ENCODE measurements around the gene TFEB.

Gene TFEB

DNA sequence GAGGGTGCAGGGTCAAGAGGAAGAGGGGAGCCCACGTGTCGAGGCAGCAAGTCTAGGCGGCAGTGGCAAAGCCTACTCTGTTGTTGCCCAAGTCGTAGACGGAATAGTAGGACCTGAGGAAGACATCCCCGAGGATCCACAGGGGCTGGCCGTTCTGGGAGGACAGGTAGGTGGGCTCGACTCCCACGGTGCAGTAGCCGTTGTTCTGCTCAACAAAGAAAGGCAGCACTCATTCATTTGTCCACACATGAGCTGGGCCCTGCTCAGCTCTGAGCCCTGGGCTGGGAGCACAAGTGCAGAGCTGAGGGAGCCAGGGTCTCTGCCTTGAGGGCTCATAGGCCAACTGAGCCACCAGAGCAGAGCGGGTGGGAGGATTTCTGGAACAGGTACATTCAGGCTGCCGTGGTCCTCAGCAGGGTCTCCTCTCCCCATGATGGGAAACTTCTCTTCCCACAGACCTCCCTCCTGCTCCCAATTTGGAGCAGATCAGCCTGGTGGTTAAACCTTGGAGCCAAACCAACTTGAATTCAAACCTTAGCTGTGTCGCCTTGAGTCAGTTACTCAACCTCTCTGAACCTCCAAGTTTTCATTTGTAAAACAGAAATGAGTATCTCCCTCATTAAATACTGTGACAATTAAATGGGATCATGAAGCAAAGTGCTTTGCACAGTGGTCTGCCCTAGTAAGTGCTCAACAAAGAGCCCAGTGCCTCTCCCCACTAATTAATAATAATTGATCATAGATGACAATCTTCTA is 1.6 kb upstream of the TFEB start:
- DNase-seq = no peak

DNA sequence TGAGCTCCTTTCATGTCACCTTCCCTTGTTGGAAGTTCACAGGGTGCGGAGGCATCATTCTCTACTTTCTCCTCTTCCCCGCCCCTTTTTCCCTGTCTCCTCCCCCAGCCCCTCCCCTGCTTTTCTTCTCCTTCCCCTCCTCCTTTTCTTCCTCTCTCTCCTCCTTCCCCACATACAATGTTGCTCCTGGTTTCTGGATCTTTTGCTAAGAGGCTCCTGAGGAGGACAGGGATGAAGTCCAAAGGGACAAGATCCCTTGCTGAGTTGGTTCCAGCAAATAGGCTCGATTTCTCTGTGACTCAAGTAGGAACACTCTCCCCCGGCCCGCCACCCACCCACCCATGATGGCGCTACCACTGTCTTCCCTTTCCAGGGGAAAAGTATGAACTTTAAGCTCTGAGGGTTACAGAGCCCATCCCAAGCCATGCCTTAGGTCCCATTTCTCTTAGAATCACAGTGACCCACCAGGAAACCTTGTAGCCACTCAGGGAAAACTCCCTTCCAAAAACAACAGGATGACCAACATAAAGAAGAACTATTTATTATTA is 852 bp upstream of the TFEB start:
- DNase-seq = no peak

DNA sequence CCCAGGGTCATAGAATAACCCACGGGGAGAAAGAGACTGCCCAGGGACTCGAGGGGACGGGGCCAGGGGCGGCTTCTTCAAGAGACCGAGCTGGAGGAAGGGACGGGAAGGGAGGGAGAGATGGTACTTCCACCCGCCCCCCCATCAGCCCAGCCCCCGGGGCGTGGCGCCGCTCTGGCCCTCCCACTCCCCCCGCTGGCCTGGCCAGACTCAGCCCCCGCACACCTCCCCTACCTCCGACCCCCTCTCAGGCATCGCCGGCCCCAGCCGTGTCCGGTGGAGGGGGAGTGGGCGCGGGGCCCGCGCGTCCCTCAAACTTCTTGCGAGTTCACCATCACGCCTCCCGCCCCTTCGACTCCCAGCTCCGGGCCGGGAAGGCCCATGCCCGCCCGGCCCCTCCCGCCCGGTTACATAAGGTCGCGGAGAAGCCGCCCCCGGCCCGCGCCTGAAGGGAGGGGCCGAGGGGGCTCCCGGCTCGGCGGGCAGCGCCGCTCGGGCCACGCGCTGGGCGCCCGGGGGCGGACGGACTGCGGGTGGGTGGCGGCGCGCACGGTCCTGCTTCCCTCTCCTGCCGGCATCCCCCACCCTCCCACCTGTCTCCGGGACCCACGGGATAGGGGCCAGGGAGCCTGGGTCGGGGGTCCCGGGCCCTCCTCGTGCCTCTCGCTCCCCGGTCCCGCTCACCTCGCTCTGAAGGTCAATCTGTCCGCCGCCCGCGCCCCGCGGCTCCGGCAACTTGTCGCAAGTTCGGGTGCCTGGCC is 562 bp downstream of the TFEB start:
- peak; percentile 74 for DNase-seq

DNA sequence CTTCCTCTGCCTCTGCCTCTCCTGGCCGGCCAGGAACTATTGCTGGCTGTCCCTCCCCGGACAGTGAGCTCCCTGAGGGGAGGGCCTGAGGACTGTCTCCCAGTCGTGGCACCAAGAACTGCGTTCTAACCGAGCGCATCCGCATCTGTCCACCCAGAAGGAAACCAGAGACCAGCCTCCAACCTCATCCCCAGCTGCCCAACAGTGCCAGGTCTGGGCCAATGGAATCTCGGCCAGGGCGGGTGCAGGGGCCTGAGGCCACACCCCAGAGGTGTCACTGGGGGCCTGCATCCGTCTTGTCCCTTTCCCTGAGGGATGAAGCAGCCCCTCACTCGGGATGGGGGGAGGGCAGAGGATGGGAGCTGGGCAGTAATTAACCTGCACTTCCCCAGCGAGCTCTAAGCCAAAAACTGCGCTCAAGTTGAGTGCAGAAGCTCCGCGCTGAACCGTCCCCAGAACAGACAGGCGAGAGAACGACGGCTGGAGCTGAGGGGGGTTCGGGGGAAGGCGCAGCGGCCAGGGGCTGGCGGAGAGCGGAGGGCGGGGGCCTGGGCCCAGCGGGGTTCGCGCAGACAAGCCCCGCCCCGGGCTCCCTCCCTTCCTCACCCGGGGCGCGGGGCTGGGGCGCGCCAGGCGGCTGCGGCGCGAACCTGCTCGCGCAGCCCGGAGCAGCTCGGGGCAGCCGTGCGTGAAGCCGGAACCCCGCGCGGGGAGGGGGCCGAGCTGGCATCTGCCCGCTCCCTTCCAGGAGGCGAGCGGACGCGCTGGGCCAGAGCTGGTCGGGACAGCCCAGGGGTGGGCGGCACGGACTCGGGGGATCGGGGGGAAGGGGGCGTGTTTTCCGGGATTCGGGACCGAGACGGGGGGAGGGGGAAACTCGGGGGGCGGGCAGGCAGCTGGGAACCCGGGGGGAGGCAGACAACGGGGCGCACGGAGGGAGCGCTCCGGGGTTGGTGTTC is 1.4 kb downstream of the TFEB start:
- peak; percentile 70 for DNase-seq

DNA sequence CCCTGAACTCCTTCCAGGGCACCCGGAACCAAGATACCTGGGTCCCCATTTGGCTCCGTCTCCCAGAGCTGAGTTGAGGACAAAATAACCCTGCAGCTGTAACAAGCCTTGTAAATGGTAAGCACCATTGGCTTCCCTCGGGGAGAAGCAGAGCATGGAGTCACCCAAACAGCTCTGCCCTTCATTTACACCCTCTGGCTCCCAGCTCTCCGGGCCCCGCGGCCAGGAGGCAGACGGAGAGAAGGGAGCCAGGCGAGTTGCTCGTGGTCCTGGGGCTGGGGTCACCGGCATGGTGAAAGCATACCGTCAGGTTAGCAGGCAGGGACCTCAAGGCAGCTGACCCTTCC is 2.1 kb downstream of the TFEB start:
- no peak for DNase-seq

DNA sequence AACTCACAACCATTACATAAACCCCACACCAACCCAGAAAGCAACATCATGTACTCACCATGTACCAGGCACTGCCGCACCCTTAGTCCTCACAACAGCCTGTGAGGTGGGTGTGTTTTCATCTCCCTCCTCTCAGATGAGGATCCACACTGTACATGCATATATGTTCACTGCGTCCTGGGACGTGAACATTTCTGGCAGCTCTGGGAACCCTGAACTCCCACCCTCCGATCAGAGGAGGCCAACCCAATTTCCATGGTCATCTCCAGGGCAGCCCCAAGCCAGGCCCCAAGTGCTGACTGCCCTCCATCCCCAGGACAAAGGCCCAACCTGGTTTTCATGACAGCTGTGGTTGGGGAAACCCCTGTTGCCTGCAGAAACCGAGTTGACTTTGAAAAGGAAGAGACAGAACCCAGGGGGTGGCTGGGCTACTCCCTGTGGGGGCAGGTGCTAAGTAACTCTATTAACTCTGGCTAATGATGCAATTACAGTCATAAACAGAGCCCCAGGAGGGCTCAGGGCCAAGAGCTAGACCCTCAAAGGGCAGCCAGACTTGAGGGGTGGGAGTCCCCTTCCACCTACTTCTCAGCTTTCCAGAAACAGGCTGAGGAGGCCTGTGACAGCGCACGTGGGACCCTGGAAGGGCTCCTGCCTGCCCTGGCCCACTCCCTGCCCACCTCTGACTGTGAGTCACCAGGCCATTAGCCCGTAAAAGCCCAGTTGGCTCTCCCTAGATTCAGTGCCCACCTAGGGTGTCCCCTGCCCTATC is 2.6 kb downstream of the TFEB start:
- peak; percentile 33 for DNase-seq

DNA sequence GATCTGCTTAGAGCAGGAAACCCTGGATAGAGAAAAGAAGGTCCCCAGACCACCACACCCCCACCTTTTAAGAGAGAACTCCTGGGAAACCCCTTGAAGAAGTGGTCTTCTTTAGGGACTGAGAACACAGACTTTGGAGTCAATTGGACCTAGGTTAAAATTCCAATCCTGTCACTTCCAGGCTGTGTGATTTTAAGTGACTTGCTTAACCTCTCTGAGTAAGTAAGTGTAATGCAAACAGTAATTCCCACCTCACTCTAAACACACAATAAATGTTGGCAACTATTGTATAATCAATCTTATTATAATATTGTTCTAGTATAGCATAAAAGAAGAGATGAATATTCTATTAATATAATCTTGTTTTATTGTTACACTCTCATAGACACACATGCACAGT is 3.3 kb downstream of the TFEB start:
- DNase-seq = no peak

DNA sequence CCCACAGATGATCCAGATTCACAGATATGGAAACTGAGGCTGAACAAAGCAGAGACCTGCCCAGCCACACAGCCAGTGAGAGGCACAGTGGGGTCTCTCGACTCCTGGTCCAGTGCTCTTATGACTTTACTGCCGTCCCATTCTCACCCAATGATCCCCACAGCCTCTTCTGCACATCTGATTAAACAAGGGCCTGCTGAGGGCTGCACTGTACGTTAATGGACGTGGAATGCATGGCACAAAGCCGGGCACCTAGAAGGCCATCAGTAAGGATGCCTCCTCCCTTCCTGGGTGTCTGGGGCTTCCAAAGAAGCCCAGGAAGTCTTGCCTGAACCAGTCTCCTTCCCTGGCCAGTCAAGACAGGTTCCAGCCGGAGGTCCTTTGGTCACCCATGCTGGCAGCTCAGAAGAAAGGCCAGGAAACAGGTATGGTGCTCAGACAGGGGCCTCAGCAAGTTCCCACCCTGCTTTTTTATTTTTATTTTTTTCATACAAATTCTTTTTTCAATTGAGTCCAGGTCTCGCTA is 3.8 kb downstream of the TFEB start:
- no peak for DNase-seq

DNA sequence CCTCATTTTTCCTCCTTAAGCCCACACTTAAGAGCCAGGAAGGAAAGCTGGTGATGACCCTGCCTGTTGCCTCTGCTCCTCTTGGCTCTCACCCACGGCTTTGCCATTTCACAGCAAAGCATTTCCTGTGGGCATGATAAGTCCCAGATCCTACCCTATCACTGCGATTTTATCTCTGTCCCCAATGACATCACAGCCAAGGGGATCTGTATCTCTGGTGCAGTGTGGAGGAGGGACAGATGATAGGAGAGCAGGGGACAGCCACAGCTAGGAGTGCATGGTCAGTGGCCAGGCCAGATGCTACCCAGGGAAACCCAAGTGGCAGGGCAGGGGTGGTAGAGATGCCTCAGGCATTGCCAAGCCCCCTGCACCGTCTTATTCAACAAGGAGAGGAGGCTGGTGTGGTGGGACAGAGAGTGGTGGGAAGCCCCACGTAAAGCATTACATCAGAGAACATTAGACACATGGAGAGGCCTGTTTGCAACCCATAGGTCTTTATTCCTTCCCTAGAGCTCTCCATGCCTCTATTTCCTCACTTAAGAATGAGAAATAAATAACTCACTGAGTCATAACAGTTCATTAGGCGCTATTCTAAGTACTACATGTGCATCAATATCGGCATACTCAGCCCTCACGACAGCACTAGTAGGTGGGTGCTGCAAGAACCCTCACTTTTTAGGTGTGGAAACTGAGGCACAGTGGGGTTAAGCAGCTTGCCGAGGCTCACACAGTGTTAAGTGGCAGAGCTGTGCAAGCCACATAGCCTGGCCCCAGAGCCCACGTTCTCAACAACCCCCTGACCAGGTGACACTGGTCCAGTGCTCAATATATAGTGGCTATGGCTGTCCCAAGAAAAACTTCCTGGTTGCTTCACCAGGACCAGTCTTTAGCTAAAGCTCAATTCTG is 4.6 kb downstream of the TFEB start:
- peak; percentile 45 for DNase-seq

DNA sequence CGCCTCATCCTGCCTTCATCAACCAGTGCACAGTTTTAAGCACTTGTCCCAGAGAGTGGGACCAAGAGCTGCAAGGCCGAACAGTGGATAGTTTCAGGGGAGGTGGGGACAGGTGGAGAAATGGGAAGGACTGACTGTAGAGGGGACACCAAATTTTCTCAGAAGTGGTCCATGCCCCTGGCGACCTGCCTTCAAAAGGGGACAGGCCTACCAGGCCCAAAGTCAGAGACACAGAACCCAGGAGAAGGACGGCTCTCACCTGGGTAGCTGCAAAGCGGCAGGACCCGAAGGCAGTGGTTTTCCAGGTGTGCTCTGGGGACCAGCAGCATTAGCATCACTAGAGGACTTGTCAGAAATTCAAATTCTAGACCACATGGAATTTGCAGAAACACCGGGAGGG is 5.8 kb downstream of the TFEB start:
- no peak for DNase-seq

DNA sequence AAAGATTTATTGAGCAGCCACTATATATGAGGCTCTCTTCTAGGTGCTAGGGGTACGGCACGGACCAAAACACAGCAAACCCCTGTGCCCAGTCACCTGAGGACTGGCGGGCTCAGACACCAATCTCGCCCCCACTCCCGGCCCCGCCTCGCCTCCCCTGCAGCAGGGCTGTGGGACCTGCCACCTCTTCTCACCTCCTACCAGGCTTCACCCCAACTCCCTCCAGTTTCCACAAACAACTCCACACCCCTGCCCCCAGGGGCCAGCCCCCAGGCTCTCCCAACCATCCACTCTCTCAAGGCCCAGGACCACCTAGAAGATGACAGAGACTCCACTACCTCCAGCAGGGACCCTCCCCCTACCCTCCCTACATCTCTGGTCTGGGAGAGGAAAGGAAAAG is 6.5 kb downstream of the TFEB start:
- no peak for DNase-seq

DNA sequence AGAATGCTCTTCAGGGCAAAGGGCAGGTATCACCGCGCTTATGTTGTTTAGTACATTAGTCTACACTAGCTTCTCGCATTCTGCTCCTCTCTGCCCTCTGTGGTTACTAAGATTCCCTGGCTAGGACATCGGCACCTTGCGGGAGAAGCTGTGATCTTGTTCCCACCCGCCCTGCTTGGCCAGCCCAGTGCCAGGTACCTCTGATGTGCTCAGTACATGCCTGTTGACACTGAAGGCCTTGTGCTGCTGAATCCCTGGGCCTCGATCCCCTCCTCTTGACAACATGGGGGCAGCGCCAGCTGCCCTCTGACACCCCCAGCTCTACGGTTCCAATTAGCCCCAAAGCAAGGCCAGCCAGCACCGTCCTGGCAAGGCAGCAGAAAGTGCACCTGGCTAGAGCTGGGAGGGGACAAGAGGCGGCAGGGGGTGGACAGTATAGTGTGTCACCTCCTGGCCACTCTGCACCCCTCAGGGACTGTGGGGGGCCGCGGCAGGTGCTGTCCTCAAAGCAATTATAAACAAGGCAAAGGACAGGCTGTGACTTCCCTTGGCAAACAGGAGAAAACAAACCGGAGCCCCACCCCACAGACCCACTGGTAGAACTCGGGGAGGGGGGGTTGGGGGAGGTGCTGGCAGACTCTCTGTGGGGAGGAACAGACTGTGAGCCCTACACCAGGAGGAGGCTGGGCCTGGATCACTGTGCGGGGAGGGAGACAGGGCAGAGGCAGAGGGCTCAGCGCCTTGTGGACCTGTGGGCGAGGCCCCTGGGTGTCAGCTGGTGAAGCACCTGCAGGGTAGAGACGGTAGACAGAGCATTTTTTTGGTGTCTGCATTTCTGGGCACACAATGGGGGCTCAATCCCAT is 7.1 kb downstream of the TFEB start:
- DNase-seq = no peak

DNA sequence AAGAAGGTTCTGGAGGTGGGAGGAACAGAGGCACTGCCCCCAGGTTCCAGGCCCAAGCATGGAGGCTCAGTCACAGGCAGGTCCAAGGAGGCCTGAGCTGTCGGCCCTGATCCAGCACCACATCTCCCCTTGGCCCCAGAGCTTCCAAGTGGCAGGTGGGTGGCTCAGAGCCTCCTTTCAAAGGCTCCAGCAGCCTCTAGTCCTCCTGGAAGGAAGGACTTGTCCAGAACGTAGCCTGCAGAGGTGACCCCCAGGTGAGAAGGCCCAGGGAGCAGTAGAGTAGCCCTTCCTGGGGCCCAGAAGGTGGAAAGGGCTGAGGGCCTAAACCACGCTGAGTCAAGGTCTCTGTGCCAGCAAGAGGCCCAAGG is 7.7 kb downstream of the TFEB start:
- DNase-seq = no peak

DNA sequence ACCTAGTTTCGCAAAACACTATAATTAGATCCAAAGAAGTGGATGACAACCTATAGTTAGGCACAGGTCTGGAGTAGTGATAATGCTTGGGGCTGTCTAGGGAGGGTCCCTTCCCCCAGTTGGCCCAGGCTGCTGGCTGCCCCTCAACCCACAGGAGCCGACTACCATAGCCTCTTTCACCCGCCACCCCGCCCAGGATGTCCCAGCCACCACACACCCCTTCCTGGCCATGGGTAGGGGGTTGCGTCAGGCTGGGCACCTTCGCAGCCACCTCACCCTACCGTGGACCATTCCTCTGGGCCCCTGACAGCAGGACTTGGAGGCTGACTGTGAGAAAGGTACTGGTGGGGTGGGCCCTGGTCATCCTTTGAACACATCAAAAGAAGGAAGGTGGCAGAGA is 8.5 kb downstream of the TFEB start:
- DNase-seq = no peak

DNA sequence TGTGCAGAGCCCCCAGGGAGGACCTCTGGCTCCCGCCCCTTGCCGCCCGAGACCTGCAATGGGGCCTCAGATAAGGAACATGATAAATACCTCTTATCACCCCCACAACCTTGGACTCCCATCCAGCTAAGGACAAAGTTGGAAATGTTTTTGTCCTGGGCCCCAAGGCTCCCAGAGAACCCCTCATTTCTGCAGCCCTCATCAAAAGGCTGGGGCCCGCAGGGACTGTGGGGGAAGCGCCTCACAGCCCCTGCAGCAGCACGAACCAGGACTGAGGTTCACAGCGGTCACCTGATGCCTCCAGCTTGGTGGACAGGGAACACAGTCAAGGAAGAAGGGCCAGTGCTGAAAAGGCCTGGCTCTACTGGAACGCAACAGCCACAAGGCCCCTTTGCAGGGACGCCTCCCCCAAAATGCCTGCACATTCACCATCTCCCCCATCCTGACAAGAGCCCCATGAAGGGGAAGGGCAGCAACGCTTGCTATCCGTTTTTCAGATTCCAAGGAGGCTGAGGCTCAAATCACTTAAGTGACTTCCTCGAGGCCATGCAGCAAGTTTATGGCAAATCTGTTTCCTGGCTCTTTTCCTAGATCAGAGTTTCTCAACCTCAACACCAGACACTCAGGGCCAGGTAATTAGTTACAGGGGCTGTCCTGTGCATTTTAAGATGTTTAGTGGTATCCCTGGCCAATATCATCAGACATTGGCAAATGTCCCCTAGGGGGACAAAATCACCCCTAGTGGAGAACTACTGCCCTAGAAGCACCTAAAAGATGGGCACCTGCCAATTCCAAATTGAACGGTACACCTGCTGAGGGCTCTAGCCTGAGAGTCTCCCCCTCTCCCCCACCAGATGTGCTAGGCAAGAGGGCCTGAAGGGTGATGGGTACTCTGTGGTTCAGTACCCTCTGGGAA is 10.6 kb downstream of the TFEB start:
- no peak for DNase-seq

DNA sequence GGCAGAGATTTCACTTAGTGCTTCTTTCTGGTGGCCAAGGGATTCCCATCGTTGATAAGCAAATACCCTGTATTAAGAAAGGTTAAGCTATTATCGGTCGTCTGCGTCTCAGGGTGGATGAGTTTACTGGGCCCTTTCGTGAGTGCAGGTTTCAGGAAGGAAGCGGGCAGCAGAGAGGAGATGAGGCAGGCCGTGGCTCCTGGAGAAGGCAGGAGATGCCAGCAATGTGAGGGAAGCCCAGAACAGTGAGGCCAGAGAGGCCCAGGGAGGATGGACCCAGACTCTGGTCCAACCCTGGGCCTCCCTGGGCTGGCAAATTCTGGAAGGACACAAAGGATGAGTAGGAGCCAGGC is 11.2 kb downstream of the TFEB start:
- DNase-seq = no peak

DNA sequence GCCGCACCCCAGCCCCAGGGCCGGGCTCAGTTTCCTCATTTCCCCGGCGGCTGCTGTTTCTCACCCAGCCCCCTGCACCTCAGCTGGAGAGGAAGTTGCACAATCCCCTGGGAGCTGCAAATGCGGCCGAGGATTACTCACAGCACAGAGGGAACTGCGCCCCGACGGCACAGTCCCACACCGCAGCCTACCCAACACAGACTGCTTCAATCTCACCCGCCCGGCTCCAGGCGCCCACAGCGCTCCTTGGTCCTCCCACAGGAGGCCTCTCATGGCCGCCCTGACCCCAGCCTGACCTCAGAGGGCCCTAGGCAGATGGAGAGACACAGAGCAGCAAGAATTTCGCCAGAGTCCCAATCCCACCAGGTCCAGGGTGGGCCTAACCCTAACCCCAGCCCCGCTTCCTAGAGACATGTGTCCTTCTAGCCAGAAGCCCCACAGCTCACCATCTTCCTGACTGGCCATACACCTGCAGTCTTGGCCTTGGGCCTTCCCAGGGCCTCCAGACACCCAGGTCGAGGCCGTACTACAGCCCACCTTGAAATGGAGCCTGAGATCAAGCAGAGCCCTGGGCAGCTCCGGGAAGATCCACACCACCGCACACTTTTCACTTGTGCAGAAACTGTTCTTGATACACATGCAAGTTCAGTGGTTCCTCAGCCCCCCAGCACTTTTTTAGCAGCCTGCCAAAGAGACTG is 11.7 kb downstream of the TFEB start:
- DNase-seq = peak; percentile 97

DNA sequence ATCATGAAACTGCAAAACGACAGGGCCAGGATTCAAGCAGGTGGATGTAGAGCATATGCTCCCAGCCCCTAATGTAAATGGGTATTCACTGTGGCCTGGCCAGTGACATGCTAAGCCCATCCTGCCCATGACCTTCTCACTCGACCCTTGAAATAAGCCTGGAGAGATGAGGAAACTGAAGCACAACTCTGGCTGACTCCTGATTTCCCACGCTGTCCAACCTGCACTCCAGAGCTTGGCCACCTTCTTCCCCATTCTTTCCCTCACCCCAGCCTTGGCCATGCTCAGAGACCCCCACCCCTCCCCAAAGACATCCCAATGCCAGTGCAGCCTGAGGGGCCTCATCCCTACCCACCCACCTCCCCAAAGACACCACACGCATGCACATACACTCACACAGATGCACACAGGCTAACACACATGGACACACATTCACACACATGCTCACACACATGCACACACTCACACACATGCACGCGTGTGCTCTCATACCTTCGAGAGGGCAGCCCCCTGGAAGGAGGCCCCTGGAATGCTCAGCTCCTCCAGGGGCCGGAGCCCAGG is 12.4 kb downstream of the TFEB start:
- peak; percentile 32 for DNase-seq
